GM23338 (cell line): ENCODE measurements around the gene ADGRL3. TPM values are rescaled to one million over a fixed set of nuclear protein-coding genes. Genes with fewer than 3 reads are reported as not detected.

Experiments
- ATAC-seq: fragments of 200-7000 bp; cut with Tn5 transposase; 3 replicates; pipeline ENCODE4 v1.9.1; 2020
- DNase-seq: peaks from one replicate; pipeline ENCODE4 v3.0.0-alpha.2; 2015; ENCODE audit warnings: low spot score
- H2AFZ ChIP-seq: fragments of 200-600 bp; sonication (generic); 2 replicates; pipeline ENCODE4 v1.8.0; 2016; ENCODE audit warnings: antibody characterized with exemption, mild to moderate bottlenecking, moderate library complexity
- H3F3A ChIP-seq: fragments of 200-600 bp; sonication (generic); replicated peaks from 2 replicates; pipeline ENCODE4 v1.8.0; 2017; ENCODE audit warnings: antibody characterized with exemption, mixed run types, low read depth
- H3K27ac ChIP-seq: fragments of 200-600 bp; sonication (generic); 2 replicates; pipeline ENCODE4 v1.6.1; 2016; ENCODE audit warnings: low read depth
- H3K27me3 ChIP-seq: fragments of 200-600 bp; sonication (generic); 2 replicates; pipeline ENCODE4 v1.8.0; 2016; ENCODE audit warnings: mild to moderate bottlenecking, mixed run types, moderate library complexity; ENCODE audit not compliant: insufficient read depth
- H3K36me3 ChIP-seq: fragments of 200-600 bp; sonication (generic); 2 replicates; pipeline ENCODE4 v1.8.0; 2016; ENCODE audit warnings: mild to moderate bottlenecking; ENCODE audit not compliant: insufficient read depth
- H3K4me1 ChIP-seq: fragments of 200-600 bp; sonication (generic); 2 replicates; pipeline ENCODE4 v1.8.0; 2016; ENCODE audit warnings: mild to moderate bottlenecking, moderate library complexity; ENCODE audit not compliant: insufficient read depth
- H3K4me2 ChIP-seq: fragments of 200-600 bp; sonication (generic); 2 replicates; pipeline ENCODE4 v1.7.1; 2017; ENCODE audit warnings: mixed run types
- H3K4me3 ChIP-seq: fragments of 200-600 bp; sonication (generic); 2 replicates; pipeline ENCODE4 v1.6.1; 2016; ENCODE audit warnings: mixed run types
- H3K79me2 ChIP-seq: fragments of 200-600 bp; sonication (generic); replicated peaks from 2 replicates; pipeline ENCODE4 v1.8.0; 2017; ENCODE audit warnings: mild to moderate bottlenecking; ENCODE audit not compliant: insufficient read depth
- H3K9me2 ChIP-seq: fragments of 200-600 bp; sonication (generic); 2 replicates; pipeline ENCODE4 v1.8.0; 2017; ENCODE audit not compliant: insufficient read depth
- H4K20me1 ChIP-seq: fragments of 200-600 bp; sonication (generic); replicated peaks from 2 replicates; pipeline ENCODE4 v1.8.0; 2017; ENCODE audit warnings: mild to moderate bottlenecking; ENCODE audit not compliant: insufficient read depth
- H3K27ac Mint-ChIP-seq: 2 replicates; pipeline ENCODE4 v1.8.0; 2020; ENCODE audit warnings: inconsistent platforms, mild to moderate bottlenecking, moderate library complexity, mixed read lengths
- H3K27me3 Mint-ChIP-seq: 3 replicates; pipeline ENCODE4 v1.8.0; 2022; ENCODE audit warnings: low read depth, mild to moderate bottlenecking, moderate library complexity, mixed read lengths, inconsistent platforms; ENCODE audit not compliant: insufficient read depth, poor library complexity
- H3K36me3 Mint-ChIP-seq: 3 replicates; pipeline ENCODE4 v1.8.0; 2021; ENCODE audit warnings: low read depth, mild to moderate bottlenecking, inconsistent platforms, moderate library complexity, mixed read lengths
- H3K4me1 Mint-ChIP-seq: 3 replicates; pipeline ENCODE4 v1.8.0; 2020; ENCODE audit warnings: mild to moderate bottlenecking, inconsistent platforms, mixed read lengths
- H3K4me3 Mint-ChIP-seq: 3 replicates; pipeline ENCODE4 v1.8.0; 2021; ENCODE audit warnings: moderate library complexity, mild to moderate bottlenecking, inconsistent platforms, mixed read lengths
- H3K9me3 Mint-ChIP-seq: 3 replicates; pipeline ENCODE4 v1.8.0; 2020; ENCODE audit warnings: moderate library complexity, mild to moderate bottlenecking, inconsistent platforms, mixed read lengths
- CREB1 ChIP-seq: fragments of 250-450 bp; sonication (Bioruptor Pico); IDR thresholded peaks from 2 replicates; pipeline ENCODE4 v1.5.0; 2020; ENCODE audit warnings: low read depth, mild to moderate bottlenecking, moderate library complexity
- CTCF ChIP-seq, 2 experiments: fragments of 200-600 bp in 1 of 2; sonication (generic) in 1 of 2; conservative IDR thresholded peaks; 2 replicates each; pipeline versions ENCODE4 v1.5.1 to v1.6.1; 2016 to 2017; ENCODE audit warnings: antibody characterized with exemption in 2 of 2, low read depth in 2 of 2, mild to moderate bottlenecking in 2 of 2, moderate library complexity in 1 of 2
- ETS1 ChIP-seq: IDR thresholded peaks from 2 replicates; pipeline ENCODE4 v1.6.1; 2016; ENCODE audit warnings: antibody characterized with exemption
- EZH2 ChIP-seq: fragments of 200-600 bp; sonication (generic); IDR thresholded peaks from one replicate; pipeline ENCODE4 v1.8.0; 2017; ENCODE audit warnings: antibody characterized with exemption, mild to moderate bottlenecking, low read depth; ENCODE audit not compliant: unreplicated experiment
- EZH2phosphoT487 ChIP-seq: fragments of 200-600 bp; sonication (generic); IDR thresholded peaks from one replicate; pipeline ENCODE4 v1.8.1; 2018; ENCODE audit warnings: antibody characterized with exemption; ENCODE audit not compliant: unreplicated experiment
- JUNB ChIP-seq: IDR thresholded peaks from one replicate; pipeline ENCODE4 v1.6.1; 2016; ENCODE audit warnings: antibody characterized with exemption; ENCODE audit not compliant: unreplicated experiment
- NANOG ChIP-seq: IDR thresholded peaks from 2 replicates; pipeline ENCODE4 v1.6.1; 2016; ENCODE audit warnings: antibody characterized with exemption, borderline replicate concordance
- POLR2AphosphoS5 ChIP-seq: IDR thresholded peaks from 2 replicates; pipeline ENCODE4 v1.6.1; 2016; ENCODE audit warnings: antibody characterized with exemption, low read depth
- REST ChIP-seq: IDR thresholded peaks from one replicate; pipeline ENCODE4 v1.6.1; 2018; ENCODE audit warnings: antibody characterized with exemption; ENCODE audit not compliant: unreplicated experiment
- STAT1 ChIP-seq: IDR thresholded peaks from one replicate; pipeline ENCODE4 v1.6.1; 2016; ENCODE audit warnings: antibody characterized with exemption; ENCODE audit not compliant: unreplicated experiment
- ZNF114 ChIP-seq: fragments of 250-450 bp; sonication (Bioruptor Pico); IDR thresholded peaks from 2 replicates; pipeline ENCODE4 v1.5.0; 2020; ENCODE audit warnings: mild to moderate bottlenecking, moderate library complexity
- ZNF331 ChIP-seq: fragments of 250-450 bp; sonication (Bioruptor Pico); IDR thresholded peaks from 2 replicates; pipeline ENCODE4 v1.5.0; 2020; ENCODE audit warnings: low read depth, mild to moderate bottlenecking, moderate library complexity
- ZNF462 ChIP-seq: fragments of 250-450 bp; sonication (Bioruptor Pico); IDR thresholded peaks from 2 replicates; pipeline ENCODE4 v1.5.0; 2020; ENCODE audit warnings: mild to moderate bottlenecking, moderate library complexity
- polyA plus RNA-seq: library from polyadenylated mRNA; unstranded; fragments of >200 nt; fragmentation: Nextera tagmentation; extraction: Ambion mirVana; gene quantifications from 2 replicates; pipeline ENCODE4 v1.2.1, GENCODE V29; 2016
- total RNA-seq: library from RNA; depleted of rRNA; stranded (reverse); fragments of >200 nt; shearing (Covaris generic); gene quantifications from 2 replicates; pipeline ENCODE4 v1.2.3, GENCODE V29; 2014

The ADGRL3 gene
- total and polyA plus RNA-seq, 2 experiments from 2014 or later, result 9.7 to 16.5 TPM

- no peak overlapping the region for H3K4me3 ChIP-seq
- peaks cover 9% of the 10 kb centered on the region for H3K27me3 Mint-ChIP-seq
- no peak overlapping the region for H3K27ac Mint-ChIP-seq
- no peaks in the 10 kb centered on the region for H4K20me1 ChIP-seq
- no peaks in the 10 kb centered on the region for H3K9me2 ChIP-seq
- no peaks in the 10 kb centered on the region for H3K9me3 Mint-ChIP-seq
- ATAC-seq, result no peak
- H3K27ac ChIP-seq, result no peak overlapping the region
- no peaks in the 10 kb centered on the region for H3K27me3 ChIP-seq
- H3K4me1 ChIP-seq, result peaks cover 18% of the 10 kb centered on the region
- no peaks in the 10 kb centered on the region for H3K36me3 ChIP-seq
- H3K4me2 ChIP-seq, result no peak overlapping the region
- TF ChIP-seq ETS1 (no peak), ZNF462 (CRISPR knock-in tag) (no peak), CREB1 (CRISPR knock-in tag) (no peak), ZNF114 (CRISPR knock-in tag) (no peak), JUNB (no peak), STAT1 (no peak), REST (no peak), ZNF331 (CRISPR knock-in tag) (no peak), NANOG (no peak), CTCF (conservative IDR thresholded peaks at IDR 0.05; ENCODE audit: low read depth in 2 of 2) (no peak), POLR2AphosphoS5 (no peak), EZH2 (no peak), EZH2phosphoT487 (no peak)
- no peaks in the 10 kb centered on the region for H3K79me2 ChIP-seq
- no peak overlapping the region for H3K4me3 Mint-ChIP-seq
- H3F3A ChIP-seq, result no peaks in the 10 kb centered on the region
- H3K4me1 Mint-ChIP-seq, result peaks cover 21% of the 10 kb centered on the region
- H2AFZ ChIP-seq, result no peak overlapping the region
- no peaks in the 10 kb centered on the region for H3K36me3 Mint-ChIP-seq
- DNase-seq, result no peak
Observed at GRCh38 chr4:61891953-61892352, 691.8 kb downstream of the ADGRL3 start.
